SIG-M5 (cell line): ENCODE results near the gene PIK3C2G.

Source experiments
- DNase-seq: peaks from one replicate; lab custom pipeline; 2025; lab: John Stamatoyannopoulos, UW

Gene PIK3C2G

GRCh38 chr12:18559242-18559641 is 297.9 kb downstream of the PIK3C2G start:
- DNase-seq = no peak

- no peak for DNase-seq
Measured at GRCh38 chr12:18562531-18562930, 301.2 kb downstream of the PIK3C2G start.

GRCh38 chr12:18564306-18564705 is 303.0 kb downstream of the PIK3C2G start:
- no peak for DNase-seq

GRCh38 chr12:18567787-18568186 is 306.5 kb downstream of the PIK3C2G start:
- DNase-seq = no peak

- DNase-seq = no peak
Measured at GRCh38 chr12:18570543-18570942, 309.2 kb downstream of the PIK3C2G start.

- no peak for DNase-seq
Measured at GRCh38 chr12:18576104-18576626, 314.8 kb downstream of the PIK3C2G start.

GRCh38 chr12:18576648-18577047 is 315.3 kb downstream of the PIK3C2G start:
- DNase-seq = no peak

- DNase-seq = no peak
Measured at GRCh38 chr12:18578191-18578590, 316.9 kb downstream of the PIK3C2G start.

GRCh38 chr12:18580291-18580690 is 319.0 kb downstream of the PIK3C2G start:
- no peak for DNase-seq

- DNase-seq = no peak
Measured at GRCh38 chr12:18580706-18581105, 319.4 kb downstream of the PIK3C2G start.

- no peak for DNase-seq
Measured at GRCh38 chr12:18581232-18581962, 320.1 kb downstream of the PIK3C2G start.

- no peak for DNase-seq
Measured at GRCh38 chr12:18583655-18584054, 322.3 kb downstream of the PIK3C2G start.

- no peak for DNase-seq
Measured at GRCh38 chr12:18586581-18586980, 325.3 kb downstream of the PIK3C2G start.

GRCh38 chr12:18589316-18589715 is 328.0 kb downstream of the PIK3C2G start:
- no peak for DNase-seq

- no peak for DNase-seq
Measured at GRCh38 chr12:18591473-18591872, 330.2 kb downstream of the PIK3C2G start.

GRCh38 chr12:18595412-18595811 is 334.1 kb downstream of the PIK3C2G start:
- DNase-seq = no peak

GRCh38 chr12:18601962-18602361 is 340.6 kb downstream of the PIK3C2G start:
- no peak for DNase-seq

- DNase-seq = no peak
Measured at GRCh38 chr12:18612971-18613370, 351.7 kb downstream of the PIK3C2G start.

GRCh38 chr12:18620986-18621385 is 359.7 kb downstream of the PIK3C2G start:
- DNase-seq = no peak

- DNase-seq = no peak
Measured at GRCh38 chr12:18629445-18629844, 368.1 kb downstream of the PIK3C2G start.

GRCh38 chr12:18629916-18630315 is 368.6 kb downstream of the PIK3C2G start:
- no peak for DNase-seq

GRCh38 chr12:18631339-18631738 is 370.0 kb downstream of the PIK3C2G start:
- DNase-seq = no peak

GRCh38 chr12:18632848-18633247 is 371.5 kb downstream of the PIK3C2G start:
- DNase-seq = no peak

- no peak for DNase-seq
Measured at GRCh38 chr12:18634382-18634781, 373.1 kb downstream of the PIK3C2G start.
